GM19467 (cell line): ENCODE measurements around the gene CBLB.

ENCODE experiments used
- ATAC-seq: cut with Tn5 transposase; IDR thresholded peaks from one replicate; pipeline ENCODE4 v1.9.1; 2021; ENCODE audit warnings: mild to moderate bottlenecking, moderate library complexity; ENCODE audit not compliant: unreplicated experiment

CBLB gene

DNA sequence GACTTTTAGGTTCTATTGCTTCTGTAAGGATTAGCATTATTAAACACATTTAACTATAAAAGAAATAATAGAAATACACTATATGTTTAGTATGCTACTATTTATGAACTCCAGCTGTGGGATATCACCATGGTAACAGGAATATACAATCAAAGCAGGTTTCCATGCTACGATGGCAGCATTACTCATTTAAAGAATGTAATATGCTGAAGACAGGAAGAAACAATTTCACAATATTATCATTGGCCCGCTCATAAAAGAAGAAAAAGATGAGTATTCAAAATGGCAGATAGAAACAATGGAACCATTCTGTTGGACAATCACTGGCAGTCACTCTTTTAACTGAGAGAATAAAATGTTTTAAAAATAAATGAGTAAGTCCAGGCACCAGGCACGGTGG lies 153.4 kb downstream of the CBLB start:
- ATAC-seq, result no peak

DNA sequence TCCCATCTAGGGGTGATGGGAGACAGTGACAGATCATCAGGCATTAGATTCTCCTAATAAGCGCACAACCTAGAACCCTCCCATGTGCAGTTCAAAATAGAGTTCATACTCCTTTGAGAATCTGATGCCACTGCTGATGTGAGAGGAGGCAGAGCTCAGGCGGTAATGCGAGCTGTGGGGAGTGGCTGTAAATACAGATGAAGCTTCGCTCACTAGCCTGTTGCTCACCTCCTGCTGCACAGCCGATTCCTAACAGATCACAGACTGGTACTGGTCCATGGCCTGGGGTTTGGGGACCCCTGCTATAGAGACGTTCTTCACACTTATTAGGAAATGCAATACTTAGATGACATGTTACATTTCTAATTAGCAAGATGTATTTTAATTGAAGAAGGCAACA lies 154.4 kb downstream of the CBLB start:
- no peak for ATAC-seq

DNA sequence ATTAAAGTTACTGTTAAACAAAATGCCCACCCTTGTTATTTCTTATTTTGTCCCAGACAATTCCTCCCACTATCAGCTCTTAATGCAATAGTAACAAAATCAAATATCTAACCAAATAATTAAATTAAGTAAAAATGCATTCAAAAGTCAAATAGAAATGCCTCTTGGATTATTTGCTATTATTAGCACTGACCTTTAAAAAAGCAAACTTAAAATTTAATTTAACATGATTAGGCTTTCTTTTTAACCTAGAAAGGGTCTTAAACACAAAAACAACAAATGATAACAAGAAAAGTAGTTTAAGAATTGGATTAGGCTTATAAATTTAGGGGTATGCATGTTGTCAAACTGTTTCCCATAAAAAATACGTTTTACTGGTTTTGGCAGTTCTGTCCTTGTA lies 159.8 kb downstream of the CBLB start:
- no peak for ATAC-seq

DNA sequence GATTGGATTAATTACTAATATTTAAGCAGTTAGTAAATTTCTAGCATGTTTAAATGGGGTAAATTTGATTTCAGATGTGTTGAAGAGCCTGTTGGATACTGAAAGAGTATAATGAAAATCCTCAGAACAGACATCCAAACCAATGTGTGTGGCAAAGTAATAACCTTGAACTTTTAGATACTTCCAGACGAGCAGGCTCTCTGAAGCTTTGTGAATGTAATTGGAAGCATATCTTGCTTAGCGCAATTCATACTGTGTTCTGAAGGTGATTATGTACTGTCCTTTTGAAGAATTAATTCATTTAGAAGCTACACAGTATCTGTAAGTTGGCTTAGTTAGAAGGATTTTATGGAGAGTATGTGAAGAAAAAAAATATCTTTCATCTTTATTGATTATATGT lies 161.8 kb downstream of the CBLB start:
- no peak for ATAC-seq

DNA sequence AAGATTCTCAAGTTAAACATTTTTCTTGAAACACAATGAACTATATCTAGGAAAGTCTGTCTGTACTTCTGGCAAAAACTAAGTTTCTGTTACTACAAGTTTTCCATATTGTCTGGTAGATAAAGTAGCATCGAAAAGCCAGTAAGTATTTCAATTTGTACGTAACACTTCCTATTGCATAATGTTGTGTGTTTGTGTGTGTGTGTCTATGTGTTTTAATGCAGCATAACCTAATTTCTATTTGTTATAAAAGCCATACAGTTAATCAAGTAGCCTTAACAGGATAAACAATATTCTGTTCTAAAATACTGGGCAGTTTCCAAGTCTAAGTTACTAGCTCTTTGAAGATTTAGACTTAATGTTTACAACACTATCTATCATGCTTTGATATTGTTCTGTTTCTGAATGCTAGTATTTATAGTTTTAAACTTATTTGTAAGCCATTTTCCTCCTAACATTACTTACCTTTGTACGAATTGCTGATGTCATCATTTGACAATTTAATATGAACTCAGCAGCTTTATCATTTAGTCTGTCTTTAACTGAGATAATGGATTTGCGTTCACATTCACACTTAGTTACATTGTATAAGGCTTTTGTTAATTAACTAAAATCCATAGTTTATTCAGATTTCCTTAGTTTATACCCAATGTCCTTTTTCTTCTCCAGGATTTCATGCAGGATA lies 163.9 kb downstream of the CBLB start:
- ATAC-seq, result no peak

DNA sequence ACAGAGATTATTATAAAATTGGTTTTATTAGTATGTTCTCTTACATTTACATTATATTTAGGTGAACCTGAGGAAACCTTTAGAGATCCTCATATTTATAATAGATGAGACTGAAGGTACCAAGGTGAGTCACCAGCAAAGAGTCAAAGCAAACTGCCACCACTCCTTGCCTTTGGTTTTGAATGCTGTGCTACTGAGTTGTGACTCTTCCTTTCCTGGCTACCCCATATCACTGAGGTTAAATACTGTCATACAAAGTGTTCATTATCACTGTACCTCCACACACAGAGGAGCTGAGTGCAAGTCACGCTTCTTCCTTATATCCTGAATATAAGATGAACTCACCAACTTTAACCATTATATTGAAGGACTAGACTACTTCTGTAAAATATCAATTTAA lies 168.2 kb downstream of the CBLB start:
- no peak for ATAC-seq

DNA sequence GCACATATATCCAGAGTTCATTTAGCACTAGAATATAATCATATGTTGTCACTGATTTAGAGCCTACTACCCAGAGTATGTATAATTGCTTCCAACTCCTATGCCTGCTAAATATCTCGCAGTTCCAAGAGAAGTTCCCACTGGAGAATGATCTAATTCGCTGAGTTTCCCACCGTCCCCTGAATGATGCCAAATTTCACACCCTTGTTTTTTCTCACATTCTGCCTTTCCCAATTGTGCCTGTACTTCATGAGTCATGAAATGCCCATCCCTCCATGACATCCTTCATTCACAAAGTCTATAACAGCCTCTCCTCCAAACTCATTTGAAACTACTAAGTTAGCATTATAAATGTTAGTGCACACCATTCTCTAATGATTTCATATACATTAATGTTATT lies 177.2 kb downstream of the CBLB start:
- ATAC-seq, result no peak

DNA sequence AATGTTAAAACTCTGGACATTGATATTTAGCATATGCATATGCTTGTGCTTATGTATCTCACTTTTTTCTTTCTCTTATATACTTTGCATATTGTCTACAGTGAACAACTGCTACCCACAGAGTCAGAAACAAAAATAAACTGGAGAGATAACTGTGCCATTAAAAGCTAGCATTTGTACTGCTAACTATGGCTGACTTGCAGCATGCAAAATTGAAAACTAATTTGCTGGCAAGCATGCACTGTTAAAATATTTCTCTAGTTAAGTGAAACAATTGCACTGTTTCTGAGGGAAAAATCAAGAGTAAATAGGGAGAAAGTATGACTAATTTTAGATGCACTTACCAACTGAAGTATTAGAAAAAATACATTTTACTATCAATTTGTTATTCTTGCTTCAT lies 177.8 kb downstream of the CBLB start:
- ATAC-seq, result no peak

DNA sequence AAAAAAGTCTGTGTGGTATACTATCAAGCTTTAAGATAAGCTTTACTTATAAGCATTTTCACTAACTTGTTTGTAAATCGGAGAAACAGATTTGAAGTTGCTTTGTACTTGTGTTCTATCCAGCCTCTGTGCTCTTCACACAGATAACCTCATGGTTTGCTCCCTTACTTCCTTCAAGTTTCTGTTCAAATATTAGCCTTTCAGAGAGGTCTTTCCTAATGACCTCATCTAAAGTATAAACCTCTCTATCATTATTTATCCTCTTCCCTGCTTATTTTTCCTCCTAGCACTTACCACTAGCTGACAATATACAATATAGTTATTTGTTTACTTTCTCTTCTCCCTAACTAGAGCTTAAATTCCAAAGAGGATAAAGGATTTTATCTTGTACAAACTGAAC lies 180.0 kb downstream of the CBLB start:
- ATAC-seq, result no peak

DNA sequence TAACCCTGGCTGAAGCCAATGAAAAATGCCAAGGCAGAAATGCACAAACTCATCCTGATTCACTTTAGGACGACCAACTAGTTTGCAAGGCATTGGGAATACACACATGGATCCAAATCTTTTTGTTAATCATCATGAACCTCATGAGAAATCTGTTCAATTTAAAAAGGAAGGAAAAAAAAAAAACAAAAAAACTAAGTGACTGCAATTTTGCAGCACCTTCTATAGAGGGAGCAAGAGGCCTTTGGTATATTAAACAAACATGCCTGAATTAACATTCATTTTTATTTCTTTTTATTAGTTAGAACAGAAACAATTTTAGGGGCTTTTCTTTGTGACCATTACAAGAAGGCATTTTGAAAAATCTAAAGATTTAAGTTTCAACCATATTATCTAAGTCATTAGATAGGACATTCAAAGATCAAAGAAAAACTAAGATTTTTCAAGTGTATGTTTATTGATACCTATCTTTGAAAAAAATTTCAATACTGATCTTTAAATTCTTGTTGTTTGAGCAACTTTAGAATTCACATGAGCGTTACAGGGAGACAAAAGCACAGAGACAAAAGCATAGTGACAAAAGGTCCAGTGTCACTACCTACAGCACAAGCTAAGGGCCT lies 182.4 kb downstream of the CBLB start:
- no peak for ATAC-seq

DNA sequence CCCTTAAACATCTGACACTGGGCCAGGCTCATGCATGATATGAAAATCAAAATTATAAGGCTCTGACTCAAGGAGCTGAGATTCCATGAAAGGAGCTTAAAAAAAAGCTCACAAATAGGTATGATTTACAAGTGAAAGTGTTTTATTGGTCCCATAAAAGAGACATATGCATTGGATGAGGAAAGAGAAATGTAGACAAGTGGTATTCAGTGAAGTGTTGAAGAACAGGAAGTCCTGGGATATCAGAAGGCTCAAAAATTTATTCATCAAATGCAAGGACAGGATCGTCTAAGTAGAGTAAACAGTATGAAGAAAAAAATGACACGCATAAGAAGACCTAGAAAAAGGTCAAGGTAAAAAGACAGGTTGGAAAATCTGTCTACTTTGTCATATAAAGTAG lies 188.9 kb downstream of the CBLB start:
- no peak for ATAC-seq

DNA sequence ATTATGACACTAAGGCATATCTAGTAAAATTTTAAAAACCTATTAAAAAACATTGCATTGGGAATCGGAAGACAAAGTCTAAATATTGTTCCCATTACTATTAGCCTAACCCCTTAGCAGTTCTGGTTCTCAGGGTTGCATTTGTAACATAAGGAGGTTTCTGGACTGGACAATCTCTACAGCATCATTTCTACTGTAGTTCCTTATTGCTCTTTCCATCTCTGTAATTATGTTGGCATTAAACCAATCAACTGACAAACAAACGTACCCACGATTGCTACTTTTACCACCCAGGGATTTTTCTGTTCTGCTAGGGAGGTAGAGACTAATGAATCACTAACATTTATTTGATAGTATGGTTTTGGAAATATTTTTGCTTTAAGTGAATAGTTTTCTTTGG lies 190.8 kb downstream of the CBLB start:
- no peak for ATAC-seq

DNA sequence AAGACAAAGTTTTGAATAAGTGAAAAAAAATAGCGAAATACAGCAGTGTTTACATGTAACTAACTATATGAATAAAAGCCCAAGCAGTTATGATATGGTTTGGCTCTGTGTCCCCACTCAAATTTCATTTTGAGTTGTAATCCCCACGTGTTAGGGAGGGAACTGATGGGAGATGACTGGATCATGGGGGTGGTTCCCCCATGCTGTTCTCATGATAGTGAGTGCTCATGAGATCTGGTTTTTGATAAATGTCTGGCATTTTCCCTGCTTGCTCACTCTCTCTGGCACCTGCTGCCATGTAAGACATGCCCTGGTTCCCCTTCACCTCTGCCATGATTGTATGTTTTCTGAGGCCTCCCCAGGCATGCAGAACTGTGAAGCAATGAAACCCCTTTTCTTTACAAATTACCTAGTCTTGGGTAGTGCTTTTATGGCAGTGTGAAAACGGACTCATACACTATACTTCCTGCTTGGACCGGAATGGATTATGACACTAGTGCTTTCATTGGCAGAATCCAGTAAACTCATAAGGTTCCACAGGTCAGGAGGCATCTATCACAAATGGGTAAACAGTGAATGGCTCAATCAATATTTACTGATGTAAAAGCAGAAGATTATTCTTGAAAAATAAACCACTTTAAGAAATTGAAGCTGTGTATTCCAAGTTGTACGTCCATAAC lies 192.1 kb downstream of the CBLB start:
- no peak for ATAC-seq

DNA sequence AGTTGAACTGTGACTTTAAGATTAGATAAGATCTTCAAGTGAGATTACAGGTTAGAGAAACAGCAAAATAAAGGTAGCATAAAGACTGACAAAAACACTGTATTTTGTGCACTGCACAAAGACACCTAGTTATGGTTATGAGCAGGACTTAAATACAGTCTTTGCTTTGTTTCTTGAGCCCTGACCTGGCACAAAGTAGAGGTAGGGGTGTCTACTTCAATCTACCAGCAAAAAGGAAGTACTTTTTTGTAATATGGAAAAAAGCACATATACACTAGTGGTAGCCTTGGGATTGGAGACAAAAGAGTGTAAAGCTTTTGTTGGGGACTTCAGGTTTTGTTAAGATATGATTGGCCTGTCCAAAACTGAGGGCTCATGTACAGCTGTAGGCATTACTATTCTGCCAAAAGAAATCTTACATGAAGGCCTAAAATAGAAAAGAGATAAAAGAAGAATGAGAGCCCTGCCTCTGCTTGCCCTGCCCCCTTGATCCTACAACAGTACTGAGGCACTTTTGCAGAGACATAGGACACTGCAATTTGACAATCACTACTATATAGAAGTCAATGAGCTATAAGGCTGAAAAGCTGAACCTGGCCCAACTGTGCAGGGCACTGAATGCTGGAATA lies 194.3 kb downstream of the CBLB start:
- ATAC-seq, result no peak

DNA sequence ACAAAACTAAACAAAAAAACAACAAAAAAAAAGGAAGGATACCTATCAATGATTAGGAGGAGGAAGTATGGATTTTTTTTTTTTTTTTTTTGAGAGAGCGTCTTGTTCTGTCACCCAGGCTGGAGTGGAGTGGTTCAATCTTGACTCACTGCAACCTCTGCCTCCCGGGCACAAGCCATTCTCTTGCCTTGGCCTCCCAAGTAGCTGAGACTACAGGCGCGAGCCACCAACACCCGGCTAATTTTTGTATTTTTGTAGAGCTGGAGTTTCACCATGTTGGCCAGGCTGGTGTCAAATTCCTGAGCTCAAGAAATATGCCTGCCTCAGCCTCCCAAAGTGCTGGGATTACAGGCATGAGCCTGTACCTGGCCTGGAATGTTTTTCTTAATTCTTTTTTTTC lies 195.8 kb downstream of the CBLB start:
- ATAC-seq, result no peak

DNA sequence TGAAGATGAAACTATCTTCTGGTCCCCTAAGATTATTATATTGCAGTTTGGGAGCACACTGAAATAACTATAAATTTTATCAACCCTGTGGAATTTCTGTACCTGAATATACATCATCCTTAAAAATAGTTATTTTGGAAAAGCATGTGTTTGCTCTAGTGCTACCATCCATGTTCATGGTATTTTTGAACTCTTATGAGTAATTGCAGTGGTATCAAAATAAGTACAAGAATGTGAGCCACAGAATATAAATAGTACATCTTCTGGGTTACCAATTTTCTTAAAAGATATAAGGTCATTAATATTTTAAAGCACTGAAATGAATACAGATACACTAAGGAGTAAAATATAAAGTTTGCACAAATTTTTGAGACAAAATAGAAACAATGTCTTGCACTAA lies 206.5 kb downstream of the CBLB start:
- no peak for ATAC-seq

DNA sequence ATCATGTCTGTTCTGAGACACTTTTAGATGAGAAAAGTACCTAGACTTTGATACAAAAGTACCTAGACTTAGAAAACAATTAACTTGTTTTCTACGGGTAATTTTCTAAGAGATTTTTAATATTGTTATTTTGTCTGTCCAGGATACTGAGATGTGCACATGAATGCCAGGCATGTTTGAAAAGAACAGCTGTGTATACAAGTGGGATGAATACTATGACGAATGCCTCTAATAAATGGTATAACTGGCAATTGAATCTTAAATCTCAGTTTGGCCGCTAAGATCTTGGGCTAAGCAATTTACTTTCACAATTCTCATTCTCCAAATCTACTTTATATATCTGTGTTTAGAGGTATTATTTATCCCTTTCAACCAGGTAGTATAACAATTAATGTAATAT lies 207.4 kb downstream of the CBLB start:
- no peak for ATAC-seq

DNA sequence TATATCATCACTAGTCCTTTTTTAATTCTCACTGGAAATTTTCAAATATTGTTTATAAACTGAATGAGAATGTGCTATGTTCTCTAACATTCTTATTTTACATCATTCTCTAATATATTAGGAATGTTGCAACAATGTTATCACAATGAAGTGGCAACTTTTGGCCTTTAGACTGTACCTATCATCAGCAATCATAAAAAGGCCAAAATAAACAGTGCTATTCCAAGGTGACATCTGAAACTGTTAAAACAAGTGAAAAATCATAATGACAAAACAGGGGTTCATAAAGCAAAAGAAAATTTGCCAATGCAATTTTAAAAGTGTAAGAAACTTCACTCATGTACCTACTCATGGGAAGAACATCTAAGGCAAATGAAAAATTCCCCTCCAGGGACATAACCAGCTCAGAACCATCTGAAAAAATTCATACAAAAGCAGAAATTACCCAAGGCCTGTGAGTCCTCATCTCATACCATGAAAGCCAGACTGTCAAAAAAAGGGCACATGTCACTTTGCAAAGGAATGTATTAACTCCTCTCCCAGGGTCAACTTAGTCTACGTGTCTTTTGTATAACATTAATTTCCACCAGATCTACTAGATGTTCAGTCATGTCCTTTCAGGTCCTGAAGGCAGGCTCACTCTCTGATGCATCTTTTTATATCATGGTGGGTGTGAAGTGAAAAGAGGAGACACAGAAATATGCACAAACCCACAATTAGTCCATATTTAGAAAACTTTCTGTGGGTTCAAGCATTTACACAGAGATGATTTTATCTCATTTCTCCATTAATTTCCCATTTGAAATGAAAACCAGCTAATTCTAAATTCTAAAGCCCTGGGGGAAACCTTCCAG lies 211.9 kb downstream of the CBLB start:
- no peak for ATAC-seq

DNA sequence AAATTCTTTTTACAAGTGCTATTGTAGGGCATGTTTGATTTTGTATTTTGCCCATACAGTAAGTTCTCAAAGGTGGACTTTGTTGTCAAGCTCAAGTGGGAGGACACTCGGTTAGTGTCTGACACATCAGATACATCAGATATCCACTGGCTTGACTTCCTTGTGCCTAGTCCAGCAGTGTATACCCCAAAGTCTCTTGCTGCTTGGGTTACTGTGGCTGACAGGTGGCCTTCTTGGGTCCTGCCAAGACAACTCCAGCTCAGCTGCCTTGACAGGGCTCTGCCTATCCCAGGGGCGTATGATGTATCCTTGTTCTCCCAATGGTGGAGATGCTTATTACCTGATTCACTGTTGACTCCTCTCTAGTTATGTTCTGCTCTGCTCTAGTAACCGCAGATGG lies 214.9 kb downstream of the CBLB start:
- ATAC-seq, result no peak

DNA sequence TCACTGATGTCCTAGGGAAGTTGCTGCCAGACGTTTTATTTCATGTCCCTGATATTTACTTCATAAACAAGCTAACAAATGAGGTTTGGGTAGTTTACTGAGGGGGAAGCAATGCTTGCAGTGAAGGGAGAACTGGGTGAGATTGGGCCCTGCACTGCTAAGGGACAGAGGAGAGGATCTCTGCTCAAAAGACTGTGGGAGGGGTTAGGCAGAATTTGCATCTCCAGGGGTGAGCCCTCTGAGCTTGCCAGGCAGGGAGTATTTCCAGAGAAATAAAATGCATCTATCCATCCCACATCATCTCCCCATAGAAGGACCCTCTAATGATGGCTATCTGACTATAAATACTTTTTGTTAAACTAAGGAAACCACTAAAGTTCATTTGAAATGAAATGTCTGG lies 215.6 kb downstream of the CBLB start:
- ATAC-seq, result no peak

DNA sequence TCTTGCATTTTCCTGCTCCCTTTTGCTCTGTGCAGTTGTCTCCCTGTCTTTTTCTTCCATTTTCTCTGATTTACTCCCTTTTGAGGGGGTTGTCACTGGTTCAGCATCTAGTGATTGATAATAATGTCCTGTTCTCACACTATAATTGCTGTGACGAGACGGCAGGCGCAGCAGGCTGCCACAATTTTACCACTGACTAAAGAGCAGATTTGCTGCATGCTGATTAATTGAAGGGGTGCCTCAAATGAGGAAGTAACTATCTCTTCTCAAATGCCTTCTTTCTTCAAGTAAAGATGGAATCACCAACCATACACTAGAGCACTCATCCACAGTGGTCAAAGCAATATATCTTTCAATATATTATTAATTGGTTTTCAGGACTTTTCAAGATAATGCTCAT lies 219.3 kb downstream of the CBLB start:
- no peak for ATAC-seq
